Measurements from ENCODE around the gene POU2F2. TPM values are rescaled to one million over a fixed set of nuclear protein-coding genes. Genes with fewer than 3 reads are reported as not detected.

Gene POU2F2
- polyA plus RNA-seq, 1 experiment, result 1.9 TPM

DNA sequence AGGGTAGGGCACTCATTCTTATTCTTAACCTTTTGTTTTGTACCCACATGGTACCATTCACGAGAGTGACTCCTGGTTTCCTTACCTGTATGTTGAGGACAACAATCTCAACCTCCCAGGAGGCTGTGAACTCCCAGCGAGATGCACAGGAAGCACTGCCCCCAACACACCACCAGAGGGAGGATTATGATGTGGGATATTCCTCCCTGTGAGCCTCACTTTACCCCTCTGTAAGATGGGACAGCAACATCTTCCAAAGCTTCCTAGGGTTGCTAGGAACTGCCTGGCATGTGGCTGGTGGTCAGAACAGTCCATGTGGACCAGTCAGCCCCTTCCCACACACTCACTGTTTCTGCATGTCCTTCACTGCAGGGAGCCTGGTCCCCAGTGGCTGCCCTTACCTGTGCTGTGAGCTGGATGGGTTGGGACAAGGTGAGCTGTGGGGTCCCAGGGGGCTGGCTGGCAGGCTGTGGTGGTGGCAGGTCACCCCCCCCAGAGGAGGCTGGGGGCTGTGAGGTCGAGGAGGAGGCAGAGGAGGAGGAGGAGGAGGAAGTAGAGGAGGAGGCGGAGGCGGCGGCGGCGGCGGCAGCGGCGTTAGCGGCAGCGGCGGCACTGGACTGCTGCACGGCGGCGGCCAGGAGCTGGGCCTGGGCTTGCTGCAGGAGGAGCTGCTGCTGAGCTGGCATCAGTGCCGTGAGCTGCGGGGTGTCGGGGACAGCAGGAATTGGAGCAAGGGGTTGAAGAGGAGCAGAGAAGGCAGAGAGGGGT lies 15.8 kb downstream of the POU2F2 start:
- Histone ChIP-seq H3K4me3 (ENCODE audit: low read depth, low read length) (no peak overlapping the region), H3K9me3 (ENCODE audit: control insufficient read depth, insufficient read depth, low read length) (no peaks in the 10 kb centered on the region; the same call in 1 of the 2 replicates), H3K27ac (ENCODE audit: low read depth, low read length) (no peak overlapping the region), H3K27me3 (ENCODE audit: control insufficient read depth, insufficient read depth, low read length) (no peaks in the 10 kb centered on the region)
- TF ChIP-seq, protein P1, sequence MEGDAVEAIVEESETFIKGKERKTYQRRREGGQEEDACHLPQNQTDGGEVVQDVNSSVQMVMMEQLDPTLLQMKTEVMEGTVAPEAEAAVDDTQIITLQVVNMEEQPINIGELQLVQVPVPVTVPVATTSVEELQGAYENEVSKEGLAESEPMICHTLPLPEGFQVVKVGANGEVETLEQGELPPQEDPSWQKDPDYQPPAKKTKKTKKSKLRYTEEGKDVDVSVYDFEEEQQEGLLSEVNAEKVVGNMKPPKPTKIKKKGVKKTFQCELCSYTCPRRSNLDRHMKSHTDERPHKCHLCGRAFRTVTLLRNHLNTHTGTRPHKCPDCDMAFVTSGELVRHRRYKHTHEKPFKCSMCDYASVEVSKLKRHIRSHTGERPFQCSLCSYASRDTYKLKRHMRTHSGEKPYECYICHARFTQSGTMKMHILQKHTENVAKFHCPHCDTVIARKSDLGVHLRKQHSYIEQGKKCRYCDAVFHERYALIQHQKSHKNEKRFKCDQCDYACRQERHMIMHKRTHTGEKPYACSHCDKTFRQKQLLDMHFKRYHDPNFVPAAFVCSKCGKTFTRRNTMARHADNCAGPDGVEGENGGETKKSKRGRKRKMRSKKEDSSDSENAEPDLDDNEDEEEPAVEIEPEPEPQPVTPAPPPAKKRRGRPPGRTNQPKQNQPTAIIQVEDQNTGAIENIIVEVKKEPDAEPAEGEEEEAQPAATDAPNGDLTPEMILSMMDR (IDR thresholded peaks at IDR 0.05; ENCODE audit: low read depth, low read length), result peak; percentile 22; the same call in 1 of the 2 replicates
- ChIA-PET CTCF (no interaction called here), POLR2A (no interaction called here)
- no peak for DNase-seq (ENCODE audit: low read depth, low spot score)

DNA sequence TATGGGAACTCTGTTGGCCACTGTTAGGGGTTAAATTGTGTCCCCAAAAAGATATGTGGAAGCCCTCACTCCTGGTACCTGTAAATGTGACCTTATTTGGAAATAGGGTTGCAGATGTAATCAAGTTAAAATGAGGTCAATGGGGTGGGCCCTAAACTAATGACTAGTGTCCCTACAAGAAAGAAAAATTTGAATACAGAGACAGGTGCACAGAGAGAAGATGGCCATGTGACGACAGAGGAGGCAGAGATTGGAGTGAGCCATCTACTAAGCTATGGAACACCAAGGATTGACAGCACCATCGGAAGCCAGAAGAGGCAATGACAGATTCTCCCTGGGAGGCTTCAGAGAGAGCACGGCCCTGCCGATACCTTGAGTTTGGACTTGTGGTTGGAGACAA lies 16.5 kb downstream of the POU2F2 start:
- CTCF ChIA-PET, result interaction anchor here (1.7 to 1.8 kb wide), 3 partner anchors 17 to 164 kb away, joined by 4 to 11 read pairs (median 4); partner anchors contain the start of gene POU2F2

DNA sequence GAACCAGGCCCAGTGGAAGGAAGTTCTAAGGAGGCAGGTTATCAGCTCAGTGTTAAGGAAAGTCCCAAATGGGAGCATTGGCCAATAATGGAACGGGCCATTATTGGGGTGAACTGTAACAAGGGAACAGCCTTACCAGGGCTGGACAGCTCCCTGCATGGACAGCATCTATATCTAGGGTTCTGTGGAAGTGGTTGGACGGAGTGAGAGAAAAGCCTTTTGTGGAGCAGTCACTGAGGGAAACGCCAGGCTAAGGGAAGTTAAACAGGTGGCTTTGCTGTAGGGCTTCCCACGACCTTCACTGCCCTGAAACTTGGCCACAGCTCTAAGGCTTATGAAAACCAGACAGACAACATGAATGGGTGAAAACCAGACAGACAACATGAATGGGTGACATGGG lies 17.0 kb downstream of the POU2F2 start:
- Histone ChIP-seq H3K27me3 (ENCODE audit: control insufficient read depth, insufficient read depth, low read length) (no peaks in the 10 kb centered on the region), H3K27ac (ENCODE audit: low read depth, low read length) (no peak overlapping the region), H3K9me3 (ENCODE audit: control insufficient read depth, insufficient read depth, low read length) (no peaks in the 10 kb centered on the region; the same call in 1 of the 2 replicates), H3K4me3 (ENCODE audit: low read depth, low read length) (no peak overlapping the region)
- DNase-seq (ENCODE audit: low read depth, low spot score), result no peak
- POLR2A ChIA-PET, result no interaction called here
- CTCF ChIA-PET, result interaction anchor here (1.7 to 2.0 kb wide), 4 partner anchors 9 to 164 kb away, joined by 4 to 11 read pairs (median 8); partner anchors contain the start of gene POU2F2
- TF ChIP-seq, protein P1 (IDR thresholded peaks at IDR 0.05; ENCODE audit: low read depth, low read length), result no peak

More for the DNA sequence above, 16.5 kb downstream of the POU2F2 start:
- Histone ChIP-seq H3K9me3 (ENCODE audit: control insufficient read depth, insufficient read depth, low read length) (no peaks in the 10 kb centered on the region; the same call in 1 of the 2 replicates), H3K27ac (ENCODE audit: low read depth, low read length) (no peak overlapping the region), H3K4me3 (ENCODE audit: low read depth, low read length) (no peak overlapping the region), H3K27me3 (ENCODE audit: control insufficient read depth, insufficient read depth, low read length) (no peaks in the 10 kb centered on the region)
- POLR2A ChIA-PET, result no interaction called here
- TF ChIP-seq, protein P1 (IDR thresholded peaks at IDR 0.05; ENCODE audit: low read depth, low read length), result no peak
- DNase-seq (ENCODE audit: low read depth, low spot score), result no peak

DNA sequence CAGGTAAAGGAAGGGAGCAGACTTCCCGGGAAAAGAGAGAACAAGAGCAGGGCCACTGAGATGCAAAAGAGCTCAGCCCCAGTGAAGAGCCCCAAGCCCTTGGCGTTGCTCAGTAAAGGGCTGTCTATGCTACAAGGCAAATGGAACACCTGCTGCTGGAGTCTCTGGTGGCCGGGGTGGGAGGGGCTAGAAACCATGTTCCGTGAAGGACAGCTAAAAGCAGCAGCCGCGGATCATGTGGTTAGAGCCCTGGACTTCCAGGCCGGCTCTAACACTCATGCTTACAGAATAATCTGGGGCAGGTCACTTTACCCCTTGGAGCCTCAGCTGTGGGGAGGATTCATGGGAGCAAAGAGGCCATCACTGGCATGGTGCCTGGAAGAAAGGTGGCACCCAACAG lies 17.8 kb downstream of the POU2F2 start:
- ChIA-PET POLR2A (interaction anchor here (0.6 to 1.3 kb wide), 2 partner anchors 9 to 306 kb away, joined by 5 read pairs; no protein-coding TSS in a partner anchor), CTCF (interaction anchor here (0.9 to 2.0 kb wide), 8 partner anchors 10 to 165 kb away, joined by 3 to 11 read pairs (median 4); partner anchors contain the start of gene POU2F2)
- no peak for DNase-seq (ENCODE audit: low read depth, low spot score)
- Histone ChIP-seq H3K4me3 (ENCODE audit: low read depth, low read length) (no peak overlapping the region), H3K9me3 (ENCODE audit: control insufficient read depth, insufficient read depth, low read length) (no peaks in the 10 kb centered on the region; the same call in 1 of the 2 replicates), H3K27me3 (ENCODE audit: control insufficient read depth, insufficient read depth, low read length) (no peaks in the 10 kb centered on the region), H3K27ac (ENCODE audit: low read depth, low read length) (peak overlapping the region; percentile 94)
- TF ChIP-seq, protein P1 (IDR thresholded peaks at IDR 0.05; ENCODE audit: low read depth, low read length), result no peak

All from AG04450 (cell line).